Activated CD8-positive, alpha-beta T cell treated with anti-CD3 and anti-CD28 coated beads for 36 hours (primary cell): ENCODE data around the gene MRPL14. TPM values are rescaled to one million over a fixed set of nuclear protein-coding genes. Genes with fewer than 3 reads are reported as not detected.

Experiments
- ATAC-seq: fragments of 200-7000 bp; cut with Tn5 transposase; one replicate; pipeline ENCODE4 v1.10.0; 2021; ENCODE audit warnings: mild to moderate bottlenecking, moderate library complexity
- CTCF ChIA-PET: fragments of 350-600 bp; sonication (Branson Sonifier 250); formaldehyde crosslinking; loops from one replicate; lab custom pipeline; 2021; ENCODE audit warnings: antibody characterized with exemption; lab: Charles Lee
- POLR2A ChIA-PET: fragments of 350-600 bp; sonication (Branson Sonifier 250); formaldehyde crosslinking; loops from one replicate; lab custom pipeline; 2021; ENCODE audit warnings: antibody characterized with exemption; lab: Charles Lee
- DNase-seq: peaks from one replicate; pipeline ENCODE4 v3.0.0-alpha.2; 2020
- H3K27ac Mint-ChIP-seq: one replicate; pipeline ENCODE4 v1.8.0; 2021; ENCODE audit warnings: mild to moderate bottlenecking, mixed read lengths
- H3K27me3 Mint-ChIP-seq: one replicate; pipeline ENCODE4 v1.8.0; 2021; ENCODE audit warnings: mixed read lengths
- H3K36me3 Mint-ChIP-seq: one replicate; pipeline ENCODE4 v1.8.0; 2021; ENCODE audit warnings: low read depth, mixed read lengths
- H3K4me1 Mint-ChIP-seq: one replicate; pipeline ENCODE4 v1.8.0; 2021; ENCODE audit warnings: low read depth, mixed read lengths
- H3K4me3 Mint-ChIP-seq: one replicate; pipeline ENCODE4 v1.8.0; 2021; ENCODE audit warnings: mild to moderate bottlenecking, moderate library complexity, mixed read lengths
- H3K9me3 Mint-ChIP-seq: one replicate; pipeline ENCODE4 v1.8.0; 2021; ENCODE audit warnings: mixed read lengths
- intact Hi-C: fragments of 100-400 bp; cut with micrococcal nuclease; formaldehyde crosslinking; loops from one replicate; pipeline ENCODE4 v1.10.0; 2022
- total RNA-seq, 2 experiments: library from RNA; stranded (reverse); gene quantifications; one replicate each; pipeline ENCODE4 v1.2.3, GENCODE V29; 2021
- TF ChIP-seq, protein P1 (sequence below): fragments of 200-600 bp; IDR thresholded peaks from one replicate; pipeline ENCODE4 v1.8.0; 2022; ENCODE audit warnings: antibody characterized with exemption, mild to moderate bottlenecking

The MRPL14 gene
- total RNA-seq, 2 experiments from 2014 or later: 42.8 to 44.3 TPM

- peaks cover 1% of the 10 kb centered on the region for H3K27me3 Mint-ChIP-seq
- H3K9me3 Mint-ChIP-seq: no peaks in the 10 kb centered on the region
- H3K4me3 Mint-ChIP-seq: no peak overlapping the region
- TF ChIP-seq, protein P1, sequence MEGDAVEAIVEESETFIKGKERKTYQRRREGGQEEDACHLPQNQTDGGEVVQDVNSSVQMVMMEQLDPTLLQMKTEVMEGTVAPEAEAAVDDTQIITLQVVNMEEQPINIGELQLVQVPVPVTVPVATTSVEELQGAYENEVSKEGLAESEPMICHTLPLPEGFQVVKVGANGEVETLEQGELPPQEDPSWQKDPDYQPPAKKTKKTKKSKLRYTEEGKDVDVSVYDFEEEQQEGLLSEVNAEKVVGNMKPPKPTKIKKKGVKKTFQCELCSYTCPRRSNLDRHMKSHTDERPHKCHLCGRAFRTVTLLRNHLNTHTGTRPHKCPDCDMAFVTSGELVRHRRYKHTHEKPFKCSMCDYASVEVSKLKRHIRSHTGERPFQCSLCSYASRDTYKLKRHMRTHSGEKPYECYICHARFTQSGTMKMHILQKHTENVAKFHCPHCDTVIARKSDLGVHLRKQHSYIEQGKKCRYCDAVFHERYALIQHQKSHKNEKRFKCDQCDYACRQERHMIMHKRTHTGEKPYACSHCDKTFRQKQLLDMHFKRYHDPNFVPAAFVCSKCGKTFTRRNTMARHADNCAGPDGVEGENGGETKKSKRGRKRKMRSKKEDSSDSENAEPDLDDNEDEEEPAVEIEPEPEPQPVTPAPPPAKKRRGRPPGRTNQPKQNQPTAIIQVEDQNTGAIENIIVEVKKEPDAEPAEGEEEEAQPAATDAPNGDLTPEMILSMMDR: no peak
- DNase-seq (peak; percentile 76), ATAC-seq (peak; percentile 91)
- H3K27ac Mint-ChIP-seq: no peak overlapping the region
- ChIA-PET POLR2A (interaction anchor here (0.7 kb wide), 1 partner anchor 45 kb away, joined by 4 read pairs; no protein-coding TSS in a partner anchor), CTCF (interaction anchor here (0.8 to 9.1 kb wide), 8 partner anchors 10 to 295 kb away, joined by 3 to 59 read pairs (median 6); partner anchors contain the start of gene VEGFA)
- H3K36me3 Mint-ChIP-seq: no peaks in the 10 kb centered on the region
- H3K4me1 Mint-ChIP-seq: peaks cover 8% of the 10 kb centered on the region
- intact Hi-C loops: no loop called here
Observed at GRCh38 chr6:44064089-44064947, 62.9 kb downstream of the MRPL14 start.

DNA sequence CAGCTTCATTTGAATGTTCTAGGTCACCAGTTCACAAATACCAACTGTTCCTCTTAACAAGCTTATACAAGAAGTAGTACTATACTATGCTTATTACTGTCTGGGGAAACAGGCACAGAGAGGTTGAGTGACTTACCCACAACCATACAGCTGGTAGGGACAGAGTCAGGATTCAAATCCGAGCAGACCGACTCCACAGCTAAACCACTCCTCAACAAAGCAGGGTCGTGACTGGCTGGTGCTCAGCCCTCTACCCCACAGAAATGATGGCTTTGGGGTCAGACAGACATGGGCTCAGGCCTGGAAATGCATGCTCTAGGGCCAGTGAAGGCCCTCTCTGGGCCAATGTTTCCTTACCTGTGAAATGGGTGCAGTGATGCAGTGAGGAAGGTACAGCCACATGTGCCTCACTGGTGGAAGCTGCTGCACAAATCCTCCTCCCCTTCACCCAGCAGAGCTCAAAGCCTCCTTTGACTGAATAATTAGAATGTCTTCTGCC lies 63.6 kb downstream of the MRPL14 start:
- H3K27me3 Mint-ChIP-seq: peaks cover 2% of the 10 kb centered on the region
- no peak overlapping the region for H3K27ac Mint-ChIP-seq
- no peak for ATAC-seq
- no peak for DNase-seq
- H3K4me1 Mint-ChIP-seq: peaks cover 11% of the 10 kb centered on the region
- intact Hi-C loops: no loop called here
- ChIA-PET POLR2A (no interaction called here), CTCF (interaction anchor here (0.7 to 9.1 kb wide), 14 partner anchors 10 to 352 kb away, joined by 3 to 59 read pairs (median 5); partner anchors contain the start of gene VEGFA)
- TF ChIP-seq, protein P1: no peak
- H3K4me3 Mint-ChIP-seq: no peak overlapping the region
- H3K9me3 Mint-ChIP-seq: no peaks in the 10 kb centered on the region
- no peaks in the 10 kb centered on the region for H3K36me3 Mint-ChIP-seq

Other genes starting within 250 kb of the MRPL14 start
- gene TMEM63B, start 102 bp upstream of the MRPL14 start, total RNA-seq: 10 to 100 TPM in 1 of 2 experiments, 1 to 10 TPM in 1; 9.1 to 12.9 TPM
- under 1 TPM; 0.11 to 0.18 TPM for gene CAPN11, start 31.4 kb upstream of the MRPL14 start, total RNA-seq
- not detected for gene MYMX, start 89.5 kb upstream of the MRPL14 start, total RNA-seq
- 10 to 100 TPM; 56.1 to 57.4 TPM for gene SLC29A1, start 96.1 kb upstream of the MRPL14 start, total RNA-seq
- gene HSP90AB1, start 119.6 kb upstream of the MRPL14 start, total RNA-seq: 1,000 to 10,000 TPM; 2,124 to 2,130 TPM
- 10 to 100 TPM; 15.4 to 16.7 TPM for gene SLC35B2, start 130.1 kb upstream of the MRPL14 start, total RNA-seq
- gene NFKBIE, start 138.1 kb upstream of the MRPL14 start, total RNA-seq: 10 to 100 TPM; 13.3 to 17.9 TPM
- gene TMEM151B, start 143.0 kb upstream of the MRPL14 start, total RNA-seq: under 1 TPM in 1 of 2 experiments, not detected in 1; 0.05 TPM
- gene AARS2, start 185.9 kb upstream of the MRPL14 start, total RNA-seq: 10 to 100 TPM; 16.2 to 16.3 TPM
- not detected for gene SPATS1, start 215.2 kb upstream of the MRPL14 start, total RNA-seq